Stomach (tissue), 9 donors: ENCODE results near the gene BMP7. TPM values are rescaled to one million over a fixed set of nuclear protein-coding genes. Genes with fewer than 3 reads are reported as not detected.

Source experiments
- DNase-seq, 2 donors: peaks; one replicate each; pipeline versions ENCODE4 v3.0.0 to v3.0.0-alpha.2; 2013 to 2019
- H3K27ac ChIP-seq, 5 donors: fragments of 200-600 bp in 4 of 5; sonication (generic) in 4 of 5; one replicate each; pipeline ENCODE4 v1.5.1; 2013 to 2019; ENCODE audit warnings: mild to moderate bottlenecking in 1 of 5, moderate library complexity in 1 of 5
- H3K27me3 ChIP-seq, 3 donors: fragments of 200-600 bp; sonication (generic); one replicate each; pipeline ENCODE4 v1.5.1; 2017 to 2019; ENCODE audit warnings: mixed run types in 1 of 3
- H3K36me3 ChIP-seq, 4 donors: fragments of 200-600 bp; sonication (generic); 1 replicate in 3 of 4; 2 replicates in 1 of 4; pipeline ENCODE4 v1.5.1; 2016 to 2019
- H3K4me1 ChIP-seq, 4 donors: fragments of 200-600 bp; sonication (generic); one replicate each; pipeline ENCODE4 v1.5.1; 2016 to 2019
- H3K4me3 ChIP-seq, 4 donors: fragments of 200-600 bp; sonication (generic) in 3 of 4; one replicate each; pipeline ENCODE4 v1.5.1; 2016 to 2019; ENCODE audit warnings: mild to moderate bottlenecking in 1 of 4
- H3K9me3 ChIP-seq, 4 donors: fragments of 200-600 bp; sonication (generic); one replicate each; pipeline ENCODE4 v1.5.1; 2016 to 2019
- EP300 ChIP-seq: sonication (generic); formaldehyde crosslinking; IDR thresholded peaks from one replicate; pipeline ENCODE4 v1.6.1; 2017; ENCODE audit warnings: antibody characterized with exemption
- POLR2A ChIP-seq, 4 donors: fragments of 450-650 bp; IDR thresholded peaks; one replicate each; pipeline ENCODE4 v1.6.1; 2016; ENCODE audit warnings: antibody characterized with exemption in 4 of 4, control low read depth in 2 of 4, mild to moderate bottlenecking in 1 of 4, moderate library complexity in 1 of 4
- POLR2AphosphoS5 ChIP-seq, 3 donors: sonication (generic); formaldehyde crosslinking; IDR thresholded peaks; one replicate each; pipeline ENCODE4 v1.6.1; 2016; ENCODE audit warnings: antibody characterized with exemption in 3 of 3
- WGBS, 5 donors: extraction: QIAGEN DNeasy Blood & Tissue Kit in 3 of 5; methylation state at CpG; one replicate each; pipeline versions ENCODE4 v1.1.5 to v1.1.7; 2013 to 2018; 5-methylcytosine and 5-hydroxymethylcytosine counted together
- intact Hi-C: fragments of 100-400 bp; cut with DNase I; formaldehyde crosslinking; loops from one replicate; pipeline ENCODE4 v1.15.1; 2023; ENCODE audit warnings: low total_unique reads
- polyA plus RNA-seq, 3 donors: library from polyadenylated mRNA; stranded (reverse); fragments of 200-250 nt; gene quantifications; one replicate each; pipeline ENCODE4 v1.2.3, GENCODE V29; 2013
- total RNA-seq, 5 donors: library from RNA; depleted of rRNA; stranded (reverse); fragments of >200 nt; gene quantifications; one replicate each; pipeline versions ENCODE4 v1.1.0 to v1.2.3, GENCODE V29; 2014 to 2016
- TF ChIP-seq, protein P1 (sequence below), 7 experiments: fragments of 450-650 bp in 4 of 7; fragments of 200-600 bp in 3 of 7; sonication (generic) in 3 of 7; IDR thresholded peaks; one replicate each; pipeline ENCODE4 v1.5.1; 2016 to 2019; ENCODE audit warnings: antibody characterized with exemption in 7 of 7, control low read depth in 2 of 7, mild to moderate bottlenecking in 1 of 7
- donor health status: healthy with polysubstance abuse.
- donor health status: Bipolar disorder and iron deficiency.
- donor health status: healthy.

Gene BMP7
- total and polyA plus RNA-seq, 8 donors = under 0.01 to 11.0 (median 2.4) TPM

DNA sequence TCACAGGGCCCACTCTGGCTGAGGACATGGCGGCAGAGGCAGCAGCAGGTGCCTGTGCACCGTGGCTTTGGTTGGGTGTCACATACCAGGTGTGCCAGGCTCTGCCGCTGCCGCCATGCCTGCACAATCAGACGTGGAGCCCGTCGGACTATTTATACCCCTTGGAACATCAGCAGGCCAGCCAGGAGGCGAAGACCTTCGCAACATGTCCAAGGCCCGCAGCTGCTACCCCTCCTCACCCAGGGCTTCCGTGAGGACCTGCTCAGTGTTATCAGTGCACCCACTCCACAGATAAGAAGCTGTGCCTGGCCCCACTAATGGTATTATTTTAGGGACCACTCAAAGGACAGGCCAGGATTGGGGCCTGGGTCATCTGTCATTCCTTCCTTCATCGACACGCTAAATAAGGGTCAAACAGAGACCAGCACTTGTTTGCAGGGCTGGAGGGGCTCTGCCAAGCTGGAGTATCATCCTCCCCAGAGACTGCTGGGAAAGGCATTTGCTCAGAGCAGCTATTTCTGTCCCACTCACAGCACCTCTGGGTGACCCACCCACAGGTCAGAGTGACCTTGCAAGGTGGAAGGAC, 109.2 kb downstream of the BMP7 start:
- 84 to 91% (median 89%) methylated on average over 12 to 13 of the region's 13 CpGs for WGBS, 5 donors

GRCh38 chr20:57156011-57156729, 110.3 kb downstream of the BMP7 start:
- no peak for DNase-seq
- H3K36me3 ChIP-seq = no peaks in the 10 kb centered on the region
- 70 to 81% (median 77%) methylated on average over 18 of the region's 18 CpGs for WGBS, 5 donors
- H3K4me3 ChIP-seq = no peak overlapping the region
- no peaks in the 10 kb centered on the region for H3K4me1 ChIP-seq
- H3K9me3 ChIP-seq = peaks cover 0 to under 1% (median 0%) of the 10 kb centered on the region in 4 donors
- H3K27me3 ChIP-seq = peaks cover 0 to 9% (median 0%) of the 10 kb centered on the region in 3 donors
- no peak overlapping the region for H3K27ac ChIP-seq
- TF ChIP-seq EP300 = no peak
- no peak for TF ChIP-seq POLR2A (IDR thresholded peaks at IDR 0.05)
- TF ChIP-seq, protein P1, sequence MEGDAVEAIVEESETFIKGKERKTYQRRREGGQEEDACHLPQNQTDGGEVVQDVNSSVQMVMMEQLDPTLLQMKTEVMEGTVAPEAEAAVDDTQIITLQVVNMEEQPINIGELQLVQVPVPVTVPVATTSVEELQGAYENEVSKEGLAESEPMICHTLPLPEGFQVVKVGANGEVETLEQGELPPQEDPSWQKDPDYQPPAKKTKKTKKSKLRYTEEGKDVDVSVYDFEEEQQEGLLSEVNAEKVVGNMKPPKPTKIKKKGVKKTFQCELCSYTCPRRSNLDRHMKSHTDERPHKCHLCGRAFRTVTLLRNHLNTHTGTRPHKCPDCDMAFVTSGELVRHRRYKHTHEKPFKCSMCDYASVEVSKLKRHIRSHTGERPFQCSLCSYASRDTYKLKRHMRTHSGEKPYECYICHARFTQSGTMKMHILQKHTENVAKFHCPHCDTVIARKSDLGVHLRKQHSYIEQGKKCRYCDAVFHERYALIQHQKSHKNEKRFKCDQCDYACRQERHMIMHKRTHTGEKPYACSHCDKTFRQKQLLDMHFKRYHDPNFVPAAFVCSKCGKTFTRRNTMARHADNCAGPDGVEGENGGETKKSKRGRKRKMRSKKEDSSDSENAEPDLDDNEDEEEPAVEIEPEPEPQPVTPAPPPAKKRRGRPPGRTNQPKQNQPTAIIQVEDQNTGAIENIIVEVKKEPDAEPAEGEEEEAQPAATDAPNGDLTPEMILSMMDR (IDR thresholded peaks at IDR 0.05) = no peak
- TF ChIP-seq POLR2AphosphoS5 (IDR thresholded peaks at IDR 0.05) = no peak
- intact Hi-C loops = no loop called here

More for the DNA sequence above, 109.2 kb downstream of the BMP7 start:
- intact Hi-C loops = no loop called here
- Histone ChIP-seq H3K27ac (no peak overlapping the region), H3K4me3 (no peak overlapping the region), H3K36me3 (no peaks in the 10 kb centered on the region), H3K27me3 (peaks cover 0 to 13% (median 0%) of the 10 kb centered on the region in 3 donors), H3K9me3 (no peaks in the 10 kb centered on the region), H3K4me1 (no peaks in the 10 kb centered on the region)
- TF ChIP-seq POLR2AphosphoS5 (IDR thresholded peaks at IDR 0.05) (no peak), POLR2A (IDR thresholded peaks at IDR 0.05) (no peak), EP300 (no peak)
- TF ChIP-seq, protein P1 (IDR thresholded peaks at IDR 0.05) = no peak
- no peak for DNase-seq

DNA sequence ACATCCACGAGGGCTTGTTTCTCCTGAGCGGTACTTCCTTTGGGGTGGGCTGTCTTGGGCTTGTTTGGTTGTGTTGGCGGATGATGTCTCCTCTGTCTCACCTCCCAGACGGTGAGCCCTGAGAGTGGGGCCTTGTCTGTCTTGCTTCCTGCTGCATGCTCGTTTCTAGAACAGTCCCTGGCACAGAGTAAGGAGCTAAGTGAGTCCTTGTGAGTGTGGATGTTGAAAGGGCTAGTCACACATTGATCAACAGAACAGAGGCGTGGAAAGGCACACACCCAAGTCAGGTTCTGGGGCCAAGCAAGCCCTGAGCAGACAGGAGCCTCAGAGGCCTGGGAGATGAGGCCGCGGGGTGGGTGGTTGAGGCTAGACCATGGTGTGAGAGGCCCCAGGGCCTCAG, 111.0 kb downstream of the BMP7 start:
- Histone ChIP-seq H3K36me3 (no peaks in the 10 kb centered on the region), H3K9me3 (peaks cover 0 to 3% (median 0%) of the 10 kb centered on the region in 4 donors), H3K4me1 (no peaks in the 10 kb centered on the region), H3K4me3 (no peak overlapping the region), H3K27ac (no peak overlapping the region), H3K27me3 (peaks cover 0 to 9% (median 0%) of the 10 kb centered on the region in 3 donors)
- TF ChIP-seq EP300 (no peak), POLR2A (IDR thresholded peaks at IDR 0.05) (no peak), POLR2AphosphoS5 (IDR thresholded peaks at IDR 0.05) (no peak)
- TF ChIP-seq, protein P1 (IDR thresholded peaks at IDR 0.05) = no peak
- intact Hi-C loops = no loop called here
- 53 to 63% (median 58%) methylated on average over 8 of the region's 8 CpGs for WGBS, 5 donors
- no peak for DNase-seq

GRCh38 chr20:57153238-57153905, 113.1 kb downstream of the BMP7 start:
- no peaks in the 10 kb centered on the region for H3K4me1 ChIP-seq
- H3K9me3 ChIP-seq = peaks cover 0 to 3% (median 0%) of the 10 kb centered on the region in 4 donors
- no peak for TF ChIP-seq POLR2A (IDR thresholded peaks at IDR 0.05)
- TF ChIP-seq EP300 = no peak
- no peak for TF ChIP-seq POLR2AphosphoS5 (IDR thresholded peaks at IDR 0.05)
- TF ChIP-seq, protein P1 (IDR thresholded peaks at IDR 0.05) = no peak
- no peak for DNase-seq
- 60 to 68% (median 64%) methylated on average over 18 of the region's 18 CpGs for WGBS, 5 donors
- intact Hi-C loops = no loop called here
- H3K4me3 ChIP-seq = no peak overlapping the region
- no peak overlapping the region for H3K27ac ChIP-seq
- H3K27me3 ChIP-seq = peaks cover 0 to 16% (median 0%) of the 10 kb centered on the region in 3 donors
- no peaks in the 10 kb centered on the region for H3K36me3 ChIP-seq
